ENCODE data around the gene ARID1B.

DNA sequence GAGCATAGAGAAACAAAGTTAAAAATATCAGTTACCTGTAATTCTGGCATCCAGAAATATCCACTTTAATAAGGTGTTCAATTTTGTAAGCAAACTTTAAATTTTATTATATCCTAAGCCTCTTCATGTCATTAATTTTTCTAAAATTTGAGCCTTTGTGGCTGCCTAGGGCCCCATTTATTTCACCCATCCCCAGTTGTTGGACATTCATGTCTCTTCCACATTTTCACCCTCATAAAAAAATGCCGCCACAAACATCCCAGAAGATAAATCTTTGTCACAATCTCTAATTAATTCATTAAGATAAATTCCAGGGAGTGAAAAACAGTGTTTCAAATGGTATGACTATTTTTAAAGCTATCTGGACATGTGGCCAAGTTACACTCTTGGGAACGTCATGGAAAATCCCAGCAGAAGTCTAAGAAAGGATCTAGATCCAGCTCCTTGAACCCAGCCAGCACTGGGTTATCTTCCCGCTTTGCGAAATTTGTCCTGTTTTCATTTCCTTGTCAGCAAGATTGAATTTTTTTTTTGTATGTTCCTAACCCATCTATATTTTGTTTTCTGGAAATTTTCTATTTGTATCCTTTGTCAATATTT lies 448.9 kb downstream of the ARID1B start:
- TF ChIP-seq FOXM1 (CRISPR knock-in tag; IDR thresholded peaks at IDR 0.05) (no peak), SIN3A (IDR thresholded peaks at IDR 0.05; ENCODE audit: borderline replicate concordance, low read depth, low read length) (no peak), ZNF30 (CRISPR knock-in tag; IDR thresholded peaks at IDR 0.05) (no peak), NFKBIZ (CRISPR knock-in tag; IDR thresholded peaks at IDR 0.05) (no peak), SMC3 (IDR thresholded peaks at IDR 0.05; ENCODE audit: low read length) (no peak), HCFC1 (IDR thresholded peaks at IDR 0.05; ENCODE audit: low read depth, low read length) (no peak), ZNF558 (CRISPR knock-in tag; IDR thresholded peaks at IDR 0.05; ENCODE audit: borderline replicate concordance) (no peak), CHD2 (IDR thresholded peaks at IDR 0.05; ENCODE audit: low read depth, low read length) (no peak), EZH2 (conservative IDR thresholded peaks at IDR 0.05; ENCODE audit: low read depth, low read length) (no peak), CAMTA2 (CRISPR knock-in tag; IDR thresholded peaks at IDR 0.05; ENCODE audit: borderline replicate concordance) (no peak)
- TF ChIP-seq, protein P1, sequence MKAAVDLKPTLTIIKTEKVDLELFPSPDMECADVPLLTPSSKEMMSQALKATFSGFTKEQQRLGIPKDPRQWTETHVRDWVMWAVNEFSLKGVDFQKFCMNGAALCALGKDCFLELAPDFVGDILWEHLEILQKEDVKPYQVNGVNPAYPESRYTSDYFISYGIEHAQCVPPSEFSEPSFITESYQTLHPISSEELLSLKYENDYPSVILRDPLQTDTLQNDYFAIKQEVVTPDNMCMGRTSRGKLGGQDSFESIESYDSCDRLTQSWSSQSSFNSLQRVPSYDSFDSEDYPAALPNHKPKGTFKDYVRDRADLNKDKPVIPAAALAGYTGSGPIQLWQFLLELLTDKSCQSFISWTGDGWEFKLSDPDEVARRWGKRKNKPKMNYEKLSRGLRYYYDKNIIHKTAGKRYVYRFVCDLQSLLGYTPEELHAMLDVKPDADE (CRISPR knock-in tag; IDR thresholded peaks at IDR 0.05): no peak
- TF ChIP-seq, protein P2, sequence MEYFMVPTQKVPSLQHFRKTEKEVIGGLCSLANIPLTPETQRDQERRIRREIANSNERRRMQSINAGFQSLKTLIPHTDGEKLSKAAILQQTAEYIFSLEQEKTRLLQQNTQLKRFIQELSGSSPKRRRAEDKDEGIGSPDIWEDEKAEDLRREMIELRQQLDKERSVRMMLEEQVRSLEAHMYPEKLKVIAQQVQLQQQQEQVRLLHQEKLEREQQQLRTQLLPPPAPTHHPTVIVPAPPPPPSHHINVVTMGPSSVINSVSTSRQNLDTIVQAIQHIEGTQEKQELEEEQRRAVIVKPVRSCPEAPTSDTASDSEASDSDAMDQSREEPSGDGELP (IDR thresholded peaks at IDR 0.05; ENCODE audit: borderline replicate concordance, low read depth): no peak
- TF ChIP-seq, protein P3, sequence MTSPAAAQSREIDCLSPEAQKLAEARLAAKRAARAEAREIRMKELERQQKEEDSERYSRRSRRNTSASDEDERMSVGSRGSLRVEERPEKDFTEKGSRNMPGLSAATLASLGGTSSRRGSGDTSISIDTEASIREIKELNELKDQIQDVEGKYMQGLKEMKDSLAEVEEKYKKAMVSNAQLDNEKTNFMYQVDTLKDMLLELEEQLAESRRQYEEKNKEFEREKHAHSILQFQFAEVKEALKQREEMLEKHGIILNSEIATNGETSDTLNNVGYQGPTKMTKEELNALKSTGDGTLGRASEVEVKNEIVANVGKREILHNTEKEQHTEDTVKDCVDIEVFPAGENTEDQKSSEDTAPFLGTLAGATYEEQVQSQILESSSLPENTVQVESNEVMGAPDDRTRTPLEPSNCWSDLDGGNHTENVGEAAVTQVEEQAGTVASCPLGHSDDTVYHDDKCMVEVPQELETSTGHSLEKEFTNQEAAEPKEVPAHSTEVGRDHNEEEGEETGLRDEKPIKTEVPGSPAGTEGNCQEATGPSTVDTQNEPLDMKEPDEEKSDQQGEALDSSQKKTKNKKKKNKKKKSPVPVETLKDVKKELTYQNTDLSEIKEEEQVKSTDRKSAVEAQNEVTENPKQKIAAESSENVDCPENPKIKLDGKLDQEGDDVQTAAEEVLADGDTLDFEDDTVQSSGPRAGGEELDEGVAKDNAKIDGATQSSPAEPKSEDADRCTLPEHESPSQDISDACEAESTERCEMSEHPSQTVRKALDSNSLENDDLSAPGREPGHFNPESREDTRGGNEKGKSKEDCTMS (CRISPR knock-in tag; conservative IDR thresholded peaks at IDR 0.05): no peak
- TF ChIP-seq, protein P4, sequence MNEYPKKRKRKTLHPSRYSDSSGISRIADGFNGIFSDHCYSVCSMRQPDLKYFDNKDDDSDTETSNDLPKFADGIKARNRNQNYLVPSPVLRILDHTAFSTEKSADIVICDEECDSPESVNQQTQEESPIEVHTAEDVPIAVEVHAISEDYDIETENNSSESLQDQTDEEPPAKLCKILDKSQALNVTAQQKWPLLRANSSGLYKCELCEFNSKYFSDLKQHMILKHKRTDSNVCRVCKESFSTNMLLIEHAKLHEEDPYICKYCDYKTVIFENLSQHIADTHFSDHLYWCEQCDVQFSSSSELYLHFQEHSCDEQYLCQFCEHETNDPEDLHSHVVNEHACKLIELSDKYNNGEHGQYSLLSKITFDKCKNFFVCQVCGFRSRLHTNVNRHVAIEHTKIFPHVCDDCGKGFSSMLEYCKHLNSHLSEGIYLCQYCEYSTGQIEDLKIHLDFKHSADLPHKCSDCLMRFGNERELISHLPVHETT (CRISPR knock-in tag; conservative IDR thresholded peaks at IDR 0.05): no peak
